ENCODE measurements around the gene FBL. TPM values are rescaled to one million over a fixed set of nuclear protein-coding genes. Genes with fewer than 3 reads are reported as not detected.
"Not testable (repeated sequence)": the region's sequence is repeated elsewhere in the genome, so short reads cannot be mapped to it uniquely, and the experiment has no call there.

The FBL gene
- total and polyA plus RNA-seq, 4 donors, result 23.3 to 96.2 (median 57.7) TPM

DNA sequence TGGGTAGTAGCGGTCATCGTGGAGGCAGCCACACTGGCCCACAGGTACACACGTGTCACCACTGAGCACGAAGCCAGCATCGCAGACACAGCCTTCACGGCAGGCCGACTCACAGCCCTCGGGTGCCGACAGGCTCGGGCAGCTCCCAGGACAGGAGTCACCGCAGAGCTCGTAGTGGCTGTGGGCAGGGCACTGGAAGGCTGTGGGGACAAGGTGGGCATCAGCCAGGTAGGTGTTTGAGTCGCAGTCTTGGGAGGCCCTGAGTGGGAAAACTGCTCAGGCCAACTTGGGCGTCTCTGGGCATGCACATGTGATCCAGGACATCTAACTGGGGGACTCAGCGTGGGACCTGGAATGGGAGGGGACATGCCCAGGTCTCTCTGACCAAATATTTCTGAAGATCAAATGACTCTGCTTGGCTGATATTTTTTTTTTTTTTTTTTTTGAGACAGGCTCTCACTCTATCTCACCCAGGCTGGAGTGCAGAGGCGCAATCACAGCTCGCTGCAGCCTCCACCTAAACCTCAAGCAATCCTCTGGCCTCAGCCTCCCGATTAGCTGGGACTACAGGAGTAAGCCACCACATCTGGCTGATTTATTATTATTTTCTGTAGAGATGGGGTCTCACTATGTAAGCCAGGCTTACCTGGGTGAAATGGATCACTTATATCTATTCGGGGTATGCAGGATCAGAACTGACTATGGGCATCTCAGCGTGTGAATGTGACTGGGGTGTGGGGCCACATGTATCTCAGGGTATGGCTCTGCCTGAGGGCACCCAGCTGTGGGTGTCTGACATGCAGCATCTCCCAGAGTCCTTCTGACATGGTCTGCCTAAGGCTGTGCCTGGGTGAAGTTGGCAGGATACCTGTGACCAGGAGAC is 43.9 kb upstream of the FBL start:
- 94% methylated on average over 18 of the region's 20 CpGs for WGBS
- H3K9me3 ChIP-seq (ENCODE audit: control insufficient read depth in 4 of 4, low read length in 3 of 4); H3K4me3 ChIP-seq (ENCODE audit: low read depth in 1 of 3, low read length in 3 of 3); H3K4me1 ChIP-seq (ENCODE audit: control insufficient read depth in 4 of 4, insufficient read depth in 4 of 4, low read length in 3 of 4); DNase-seq (ENCODE audit: low spot score); H3K27ac ChIP-seq (ENCODE audit: low read depth in 1 of 2, low read length in 2 of 2); H3K27me3 ChIP-seq (ENCODE audit: control insufficient read depth in 4 of 4, insufficient read depth in 4 of 4, low read length in 3 of 4); H3K36me3 ChIP-seq (ENCODE audit: control insufficient read depth in 4 of 4, insufficient read depth in 3 of 4, low read depth in 1 of 4, low read length in 3 of 4); H3K9ac ChIP-seq (ENCODE audit: low read depth in 1 of 2, low read length in 2 of 2): not testable (repeated sequence)

DNA sequence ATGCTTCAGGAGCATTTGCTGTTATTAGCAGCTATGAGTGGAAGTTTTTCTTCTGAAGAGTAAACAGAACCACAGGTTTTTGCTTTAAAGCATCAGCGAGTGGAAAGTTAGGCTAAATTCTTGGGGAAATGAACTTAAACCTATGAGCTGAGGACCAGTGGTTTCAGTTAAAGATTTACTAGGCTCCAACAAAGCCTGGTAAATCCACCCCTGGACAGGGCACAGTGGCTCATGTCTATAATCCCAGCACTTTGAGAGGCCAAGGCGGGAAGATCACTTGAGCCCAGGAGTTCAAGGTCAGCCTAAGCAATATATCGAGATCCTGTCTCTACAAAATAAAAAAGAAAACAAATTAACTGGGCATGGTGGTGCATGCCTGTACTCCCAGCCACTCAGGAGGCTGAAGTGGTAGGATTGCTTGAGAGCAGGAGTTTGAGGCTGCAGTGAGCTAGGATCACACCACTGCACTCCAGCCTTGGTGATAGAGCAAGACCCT is 41.3 kb upstream of the FBL start:
- not testable (repeated sequence) for H3K9me3 ChIP-seq (ENCODE audit: control insufficient read depth in 4 of 4, low read length in 3 of 4); H3K4me1 ChIP-seq (ENCODE audit: control insufficient read depth in 4 of 4, insufficient read depth in 4 of 4, low read length in 3 of 4); H3K36me3 ChIP-seq (ENCODE audit: control insufficient read depth in 4 of 4, insufficient read depth in 3 of 4, low read depth in 1 of 4, low read length in 3 of 4); DNase-seq (ENCODE audit: low spot score); H3K4me3 ChIP-seq (ENCODE audit: low read depth in 1 of 3, low read length in 3 of 3); H3K27me3 ChIP-seq (ENCODE audit: control insufficient read depth in 4 of 4, insufficient read depth in 4 of 4, low read length in 3 of 4); H3K27ac ChIP-seq (ENCODE audit: low read depth in 1 of 2, low read length in 2 of 2); H3K9ac ChIP-seq (ENCODE audit: low read depth in 1 of 2, low read length in 2 of 2)
- WGBS, result 23% methylated on average over 3 of the region's 3 CpGs

DNA sequence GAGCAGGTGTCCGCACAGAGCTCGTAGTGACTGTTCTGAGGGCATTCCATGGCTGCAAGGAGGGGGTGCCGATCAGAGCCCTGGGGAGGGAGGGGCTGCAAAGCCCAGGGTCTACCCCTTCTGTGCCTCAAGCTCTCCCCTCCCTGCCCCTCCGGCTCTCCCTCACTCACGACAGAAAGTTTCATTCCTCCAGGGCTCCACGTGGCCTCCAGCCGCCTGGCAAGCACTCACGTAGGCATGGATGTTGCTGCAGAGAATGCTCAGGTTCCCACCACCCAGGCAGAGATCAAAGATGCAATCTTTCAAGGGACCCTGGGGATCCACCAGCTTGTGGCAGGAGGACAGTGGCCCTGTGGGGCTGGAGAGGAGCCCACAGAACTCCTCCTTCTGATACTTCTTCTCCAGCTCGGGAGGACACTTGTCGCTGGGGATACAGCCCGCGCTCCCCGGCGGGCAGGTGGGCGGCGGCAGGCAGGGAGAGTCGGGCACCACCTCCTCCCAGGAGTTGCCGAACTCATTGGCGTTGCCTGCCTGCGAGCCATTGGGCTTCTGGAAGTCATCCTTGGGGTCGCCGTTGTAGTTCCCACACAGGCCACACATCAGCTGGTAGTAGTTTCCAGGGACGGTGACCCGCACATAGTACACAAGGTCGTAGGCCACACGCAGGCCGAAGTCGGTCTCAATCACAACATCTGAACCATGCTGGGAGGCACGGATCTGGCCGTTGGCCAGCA is 39.8 kb upstream of the FBL start:
- H3K27me3 ChIP-seq (ENCODE audit: control insufficient read depth in 4 of 4, insufficient read depth in 4 of 4, low read length in 3 of 4); H3K27ac ChIP-seq (ENCODE audit: low read depth in 1 of 2, low read length in 2 of 2); H3K36me3 ChIP-seq (ENCODE audit: control insufficient read depth in 4 of 4, insufficient read depth in 3 of 4, low read depth in 1 of 4, low read length in 3 of 4); H3K4me3 ChIP-seq (ENCODE audit: low read depth in 1 of 3, low read length in 3 of 3); H3K9ac ChIP-seq (ENCODE audit: low read depth in 1 of 2, low read length in 2 of 2); DNase-seq (ENCODE audit: low spot score); H3K4me1 ChIP-seq (ENCODE audit: control insufficient read depth in 4 of 4, insufficient read depth in 4 of 4, low read length in 3 of 4); H3K9me3 ChIP-seq (ENCODE audit: control insufficient read depth in 4 of 4, low read length in 3 of 4): not testable (repeated sequence)
- WGBS, result 91% methylated on average over 24 of the region's 30 CpGs

DNA sequence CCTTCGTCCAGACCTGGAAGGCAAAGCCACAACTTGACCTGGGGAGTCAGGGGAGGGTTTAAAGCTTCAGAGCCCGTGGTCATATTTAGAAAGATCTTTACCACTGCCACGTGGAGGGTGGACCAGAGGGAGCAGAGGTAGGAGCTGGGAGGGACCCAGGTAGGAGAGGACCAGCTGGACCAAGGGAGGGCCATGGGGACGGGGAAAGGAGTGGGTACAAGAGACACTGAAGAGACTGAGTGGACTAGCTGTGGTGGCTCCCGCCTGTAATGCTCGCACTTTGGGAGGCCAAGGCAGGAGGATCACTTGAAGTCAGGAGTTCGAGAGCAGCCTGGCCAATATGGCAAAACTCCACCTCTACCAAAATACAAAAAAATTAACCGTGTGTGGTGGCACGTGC is 38.5 kb upstream of the FBL start:
- H3K36me3 ChIP-seq (ENCODE audit: control insufficient read depth in 4 of 4, insufficient read depth in 3 of 4, low read depth in 1 of 4, low read length in 3 of 4); H3K9me3 ChIP-seq (ENCODE audit: control insufficient read depth in 4 of 4, low read length in 3 of 4); H3K4me1 ChIP-seq (ENCODE audit: control insufficient read depth in 4 of 4, insufficient read depth in 4 of 4, low read length in 3 of 4); H3K27me3 ChIP-seq (ENCODE audit: control insufficient read depth in 4 of 4, insufficient read depth in 4 of 4, low read length in 3 of 4); DNase-seq (ENCODE audit: low spot score); H3K27ac ChIP-seq (ENCODE audit: low read depth in 1 of 2, low read length in 2 of 2); H3K9ac ChIP-seq (ENCODE audit: low read depth in 1 of 2, low read length in 2 of 2); H3K4me3 ChIP-seq (ENCODE audit: low read depth in 1 of 3, low read length in 3 of 3): not testable (repeated sequence)
- WGBS, result 88% methylated on average over 3 of the region's 9 CpGs

DNA sequence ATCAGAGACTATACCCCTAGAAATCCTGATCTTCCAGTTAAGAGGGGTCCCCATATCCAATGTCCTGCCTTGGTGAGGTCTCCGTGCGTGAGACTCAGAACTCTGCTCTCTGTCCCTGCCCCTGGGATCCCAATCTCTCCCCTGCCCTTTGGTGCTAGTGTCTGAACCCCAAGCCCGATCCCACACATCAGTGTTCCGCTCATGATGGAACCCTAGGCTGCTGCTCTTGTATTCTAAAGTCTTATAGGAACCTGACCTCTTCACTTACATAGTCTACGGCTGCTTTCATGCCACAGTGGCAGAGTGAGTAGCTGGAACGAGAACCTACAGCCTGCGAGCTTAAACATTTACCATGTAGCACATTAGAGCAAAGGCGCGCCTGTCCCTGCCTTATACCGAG is 36.5 kb upstream of the FBL start:
- H3K36me3 ChIP-seq (ENCODE audit: control insufficient read depth in 4 of 4, insufficient read depth in 3 of 4, low read depth in 1 of 4, low read length in 3 of 4); DNase-seq (ENCODE audit: low spot score); H3K27ac ChIP-seq (ENCODE audit: low read depth in 1 of 2, low read length in 2 of 2); H3K9me3 ChIP-seq (ENCODE audit: control insufficient read depth in 4 of 4, low read length in 3 of 4); H3K4me1 ChIP-seq (ENCODE audit: control insufficient read depth in 4 of 4, insufficient read depth in 4 of 4, low read length in 3 of 4); H3K9ac ChIP-seq (ENCODE audit: low read depth in 1 of 2, low read length in 2 of 2); H3K4me3 ChIP-seq (ENCODE audit: low read depth in 1 of 3, low read length in 3 of 3); H3K27me3 ChIP-seq (ENCODE audit: control insufficient read depth in 4 of 4, insufficient read depth in 4 of 4, low read length in 3 of 4): not testable (repeated sequence)
- 82% methylated on average over 7 of the region's 10 CpGs for WGBS

Measured in liver (tissue), 9 donors.